GM18951 (cell line): ENCODE data around the gene TEF.
"Not testable (repeated sequence)": the region's sequence is repeated elsewhere in the genome, so short reads cannot be mapped to it uniquely, and the experiment has no call there.

Experiments used
- POLR2A ChIP-seq: IDR thresholded peaks from 4 replicates; pipeline ENCODE4 v1.6.1; 2011; ENCODE audit warnings: mild to moderate bottlenecking; ENCODE audit not compliant: insufficient read length, insufficient read depth; ENCODE audit errors: extremely low read depth
- in situ Hi-C: fragments of 300-500 bp; cut with MboI; formaldehyde crosslinking; loops from one replicate; pipeline ENCODE4 v1.12.0; 2022; ENCODE audit warnings: low sequenced_read_pairs, mixed read lengths, inconsistent platforms; ENCODE audit not compliant: unreplicated experiment

TEF gene

GRCh38 chr22:41435560-41435959 lies 53.8 kb downstream of the TEF start:
- in situ Hi-C loops = no loop called here
- TF ChIP-seq POLR2A = no peak

GRCh38 chr22:41436322-41437113 lies 54.8 kb downstream of the TEF start:
- in situ Hi-C loops = no loop called here
- no peak for TF ChIP-seq POLR2A

GRCh38 chr22:41437198-41437597 lies 55.5 kb downstream of the TEF start:
- TF ChIP-seq POLR2A = no peak
- in situ Hi-C loops = no loop called here

- in situ Hi-C loops = not testable (repeated sequence)
Measured at GRCh38 chr22:41440511-41440910, 58.8 kb downstream of the TEF start.

GRCh38 chr22:41442240-41442792 lies 60.6 kb downstream of the TEF start:
- in situ Hi-C loops = no loop called here
- no peak for TF ChIP-seq POLR2A

GRCh38 chr22:41444360-41445128 lies 62.8 kb downstream of the TEF start:
- peak; percentile 53 for TF ChIP-seq POLR2A
- in situ Hi-C loops = no loop called here

- in situ Hi-C loops = no loop called here
- TF ChIP-seq POLR2A = no peak
Measured at GRCh38 chr22:41445129-41446056, 63.7 kb downstream of the TEF start.

GRCh38 chr22:41446057-41446501 lies 64.3 kb downstream of the TEF start:
- in situ Hi-C loops = no loop called here
- no peak for TF ChIP-seq POLR2A

GRCh38 chr22:41446639-41447434 lies 65.1 kb downstream of the TEF start, which contains the start of gene TOB2:
TOB2 (minus strand) TSS chr22:41446801; CDS start chr22:41437345, 9,456 bp downstream.
- in situ Hi-C loops = no loop called here
- peak; percentile 99 for TF ChIP-seq POLR2A

- in situ Hi-C loops = no loop called here
- TF ChIP-seq POLR2A = peak; percentile 58
Measured at GRCh38 chr22:41447435-41448188, 65.9 kb downstream of the TEF start.

- in situ Hi-C loops = no loop called here
Measured at GRCh38 chr22:41448189-41448808, 66.6 kb downstream of the TEF start.

More at GRCh38 chr22:41448189-41448808, 66.6 kb downstream of the TEF start:
- TF ChIP-seq POLR2A = peak; percentile 58
